ENCODE data around the gene RPL36. TPM values are rescaled to one million over a fixed set of nuclear protein-coding genes. Genes with fewer than 3 reads are reported as not detected.

The RPL36 gene
- total RNA-seq, 1 experiment from 2014 or later = 1,504 TPM

GRCh38 chr19:5683177-5683886, 6.8 kb upstream of the RPL36 start:
- Histone ChIP-seq H3K79me2 (ENCODE audit: insufficient read depth, low read length) (peaks cover 12% of the 10 kb centered on the region), H3K36me3 (ENCODE audit: control insufficient read depth in 1 of 2, insufficient read depth in 2 of 2, low read length in 2 of 2) (no peaks in the 10 kb centered on the region), H3K27me3 (ENCODE audit: insufficient read depth, low read length) (no peaks in the 10 kb centered on the region), H4K20me1 (ENCODE audit: insufficient read depth) (no peaks in the 10 kb centered on the region), H2AFZ (ENCODE audit: low read depth, low read length, poor library complexity, severe bottlenecking) (no peak overlapping the region), H3K9me3 (ENCODE audit: control insufficient read depth in 1 of 2, insufficient read depth in 1 of 2, low read depth in 1 of 2, low read length in 2 of 2) (no peaks in the 10 kb centered on the region), H3K4me3 (replicated peaks in 1 of 2; ENCODE audit: low read depth in 1 of 2, low read length in 2 of 2) (no peak overlapping the region), H3K9me2 (ENCODE audit: insufficient read depth) (no peaks in the 10 kb centered on the region), H3K27ac (ENCODE audit: low read depth, low read length) (no peak overlapping the region), H3K4me1 (ENCODE audit: control insufficient read depth in 1 of 2, insufficient read depth in 2 of 2, low read length in 2 of 2) (peaks cover 12 to 37% of the 10 kb centered on the region in 2 experiments; a peak in 3 of 4 replicates), H3K4me2 (ENCODE audit: low read length) (no peak overlapping the region), H3K9ac (ENCODE audit: low read length) (no peak overlapping the region)
- intact Hi-C loops (cut with micrococcal nuclease) = no loop called here
- ChIA-PET RAD21 (ENCODE audit: low non-redundant PET in 1 of 2, low total read pairs in 2 of 2, uncharacterized antibody in 2 of 2, unreplicated experiment in 2 of 2) (no interaction called here), POLR2A (interaction anchor here (1.2 kb wide), 1 partner anchor 37 kb away, joined by 3 read pairs; the partner anchor contains the start of genes CATSPERD and LONP1), CTCF (no interaction called here)
- no peak for DNase-seq (ENCODE audit: low read depth, low spot score)
- no TSS peak for BruUV-seq (replicated peaks)
- no peak for ATAC-seq
- no peak for TF ChIP-seq YY1 (IDR thresholded peaks at IDR 0.05; ENCODE audit: extremely low read depth, insufficient replicate concordance, low read depth, low read length)
- TF ChIP-seq SIN3A (IDR thresholded peaks at IDR 0.05; ENCODE audit: low read depth) = no peak
- no peak for TF ChIP-seq POLR2AphosphoS5 (IDR thresholded peaks at IDR 0.05; ENCODE audit: low read depth, low read length)
- TF ChIP-seq FOSL1 (IDR thresholded peaks at IDR 0.05; ENCODE audit: low read depth) = no peak
- TF ChIP-seq, protein P1, sequence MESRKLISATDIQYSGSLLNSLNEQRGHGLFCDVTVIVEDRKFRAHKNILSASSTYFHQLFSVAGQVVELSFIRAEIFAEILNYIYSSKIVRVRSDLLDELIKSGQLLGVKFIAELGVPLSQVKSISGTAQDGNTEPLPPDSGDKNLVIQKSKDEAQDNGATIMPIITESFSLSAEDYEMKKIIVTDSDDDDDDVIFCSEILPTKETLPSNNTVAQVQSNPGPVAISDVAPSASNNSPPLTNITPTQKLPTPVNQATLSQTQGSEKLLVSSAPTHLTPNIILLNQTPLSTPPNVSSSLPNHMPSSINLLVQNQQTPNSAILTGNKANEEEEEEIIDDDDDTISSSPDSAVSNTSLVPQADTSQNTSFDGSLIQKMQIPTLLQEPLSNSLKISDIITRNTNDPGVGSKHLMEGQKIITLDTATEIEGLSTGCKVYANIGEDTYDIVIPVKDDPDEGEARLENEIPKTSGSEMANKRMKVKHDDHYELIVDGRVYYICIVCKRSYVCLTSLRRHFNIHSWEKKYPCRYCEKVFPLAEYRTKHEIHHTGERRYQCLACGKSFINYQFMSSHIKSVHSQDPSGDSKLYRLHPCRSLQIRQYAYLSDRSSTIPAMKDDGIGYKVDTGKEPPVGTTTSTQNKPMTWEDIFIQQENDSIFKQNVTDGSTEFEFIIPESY (IDR thresholded peaks at IDR 0.05; ENCODE audit: extremely low read depth, insufficient replicate concordance, low read length) = no peak
- TF ChIP-seq, protein P2, sequence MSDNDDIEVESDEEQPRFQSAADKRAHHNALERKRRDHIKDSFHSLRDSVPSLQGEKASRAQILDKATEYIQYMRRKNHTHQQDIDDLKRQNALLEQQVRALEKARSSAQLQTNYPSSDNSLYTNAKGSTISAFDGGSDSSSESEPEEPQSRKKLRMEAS (IDR thresholded peaks at IDR 0.05) = no peak
- no peak for TF ChIP-seq CTCF (IDR thresholded peaks at IDR 0.05 in 2 of 3, conservative IDR thresholded peaks at IDR 0.05 in 1 of 3; ENCODE audit: borderline replicate concordance in 1 of 3, insufficient read depth in 1 of 3, low read depth in 2 of 3, low read length in 2 of 3)

Data from HCT116 (cell line).